ENCODE results near the gene CHMP4A. TPM values are rescaled to one million over a fixed set of nuclear protein-coding genes. Genes with fewer than 3 reads are reported as not detected.

CHMP4A gene
- total and polyA plus RNA-seq, 2 of the 13 experiments (the other 11 are each of a cell fraction or from before 2014, with no cell fraction given) = 83.6 to 113 TPM

DNA sequence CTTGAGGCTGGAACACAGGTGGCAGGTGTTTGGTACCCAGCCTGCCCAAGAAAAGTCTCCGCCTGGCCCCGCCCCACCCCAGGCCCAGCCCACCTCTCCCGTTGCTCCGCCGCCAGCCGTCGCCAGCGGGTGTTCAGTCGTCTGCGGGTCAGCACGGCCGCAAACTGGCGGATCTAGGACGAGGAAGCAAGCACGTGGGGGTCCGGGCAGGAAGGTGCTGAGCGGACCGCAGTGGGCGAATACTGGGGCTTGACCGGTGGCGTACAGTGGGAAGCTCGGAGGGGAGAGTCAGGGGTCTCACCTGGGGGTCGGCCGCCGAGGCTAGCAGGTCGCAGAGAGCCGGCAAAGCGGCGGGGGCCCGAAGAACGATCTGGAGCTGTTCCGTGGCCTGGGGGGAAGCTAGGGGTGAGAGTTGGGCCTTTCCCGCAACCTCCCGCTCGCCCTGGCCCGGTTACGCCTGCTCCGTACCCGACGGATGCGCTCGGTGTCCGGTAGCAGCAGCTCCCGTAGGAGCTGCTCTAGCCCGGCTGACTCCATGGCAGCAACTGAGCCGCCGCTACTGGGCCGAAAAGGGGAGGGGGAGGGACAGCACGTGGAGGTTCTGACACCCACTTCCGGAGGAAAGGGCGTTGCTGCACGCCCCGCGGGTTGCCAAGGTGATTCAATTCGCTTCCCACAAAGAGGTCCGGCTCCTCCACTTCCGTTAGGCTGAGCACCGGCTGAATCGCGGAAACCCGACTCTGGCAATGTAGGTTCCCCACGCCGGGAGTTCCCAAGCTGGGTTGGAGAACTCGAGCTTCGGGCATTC, 24.8 kb downstream of the CHMP4A start, which contains the start of gene IPO4 (continued):
- TF ChIP-seq ZNF557 (CRISPR knock-in tag; IDR thresholded peaks at IDR 0.05) = peak; percentile 90; the same call in 1 of the 2 replicates
- TF ChIP-seq, protein P1, sequence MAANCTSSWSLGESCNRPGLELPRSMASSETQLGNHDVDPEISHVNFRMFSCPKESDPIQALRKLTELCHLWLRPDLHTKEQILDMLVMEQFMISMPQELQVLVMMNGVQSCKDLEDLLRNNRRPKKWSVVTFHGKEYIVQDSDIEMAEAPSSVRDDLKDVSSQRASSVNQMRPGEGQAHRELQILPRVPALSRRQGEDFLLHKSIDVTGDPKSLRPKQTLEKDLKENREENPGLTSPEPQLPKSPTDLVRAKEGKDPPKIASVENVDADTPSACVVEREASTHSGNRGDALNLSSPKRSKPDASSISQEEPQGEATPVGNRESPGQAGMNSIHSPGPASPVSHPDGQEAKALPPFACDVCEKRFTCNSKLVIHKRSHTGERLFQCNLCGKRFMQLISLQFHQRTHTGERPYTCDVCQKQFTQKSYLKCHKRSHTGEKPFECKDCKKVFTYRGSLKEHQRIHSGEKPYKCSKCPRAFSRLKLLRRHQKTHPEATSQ (CRISPR knock-in tag; IDR thresholded peaks at IDR 0.05; ENCODE audit: borderline replicate concordance) = peak; percentile 98; the same call in 1 of the 2 replicates
- TF ChIP-seq SP140L (CRISPR knock-in tag; IDR thresholded peaks at IDR 0.05; ENCODE audit: borderline replicate concordance) = peak; percentile 99; the same call in 1 of the 2 replicates
- TF ChIP-seq, protein P2, sequence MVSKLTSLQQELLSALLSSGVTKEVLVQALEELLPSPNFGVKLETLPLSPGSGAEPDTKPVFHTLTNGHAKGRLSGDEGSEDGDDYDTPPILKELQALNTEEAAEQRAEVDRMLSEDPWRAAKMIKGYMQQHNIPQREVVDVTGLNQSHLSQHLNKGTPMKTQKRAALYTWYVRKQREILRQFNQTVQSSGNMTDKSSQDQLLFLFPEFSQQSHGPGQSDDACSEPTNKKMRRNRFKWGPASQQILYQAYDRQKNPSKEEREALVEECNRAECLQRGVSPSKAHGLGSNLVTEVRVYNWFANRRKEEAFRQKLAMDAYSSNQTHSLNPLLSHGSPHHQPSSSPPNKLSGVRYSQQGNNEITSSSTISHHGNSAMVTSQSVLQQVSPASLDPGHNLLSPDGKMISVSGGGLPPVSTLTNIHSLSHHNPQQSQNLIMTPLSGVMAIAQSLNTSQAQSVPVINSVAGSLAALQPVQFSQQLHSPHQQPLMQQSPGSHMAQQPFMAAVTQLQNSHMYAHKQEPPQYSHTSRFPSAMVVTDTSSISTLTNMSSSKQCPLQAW (CRISPR knock-in tag; IDR thresholded peaks at IDR 0.05) = peak; percentile 94; the same call in 1 of the 2 replicates
- no peak for TF ChIP-seq ATF1 (CRISPR knock-in tag; IDR thresholded peaks at IDR 0.05)

DNA sequence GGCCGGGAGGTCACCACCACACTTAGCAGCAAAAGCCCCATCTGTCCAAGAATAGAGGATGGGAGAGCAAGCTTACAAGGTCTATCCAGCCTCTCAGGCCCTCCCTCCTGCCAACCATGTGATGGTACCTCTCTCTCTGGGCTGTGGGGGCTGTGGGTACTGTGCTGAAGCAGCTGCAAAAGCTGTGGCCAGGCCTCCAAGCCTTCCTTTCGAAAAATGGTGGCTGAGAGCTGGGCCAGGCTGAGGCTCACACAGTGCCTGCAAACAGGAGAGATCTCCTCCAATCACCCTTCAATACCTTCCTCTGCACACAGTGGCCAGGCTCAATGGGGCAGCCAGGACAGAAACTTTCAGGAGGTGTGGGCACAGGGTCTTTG, 25.8 kb downstream of the CHMP4A start:
- no peak for FAIRE-seq
- Histone ChIP-seq H3K4me2 (ENCODE audit: low read depth, low read length) (peak overlapping the region; percentile 96), H3K9me3 (ENCODE audit: low read length) (no peaks in the 10 kb centered on the region), H3K4me3 (replicated peaks in 1 of 3; ENCODE audit: insufficient read depth in 1 of 3, low read depth in 2 of 3, low read length in 3 of 3) (peak overlapping the region; percentile 70 to 92 (median 77)), H3K4me1 (ENCODE audit: insufficient read depth, low read length) (peaks cover 34% of the 10 kb centered on the region), H3K27me3 (ENCODE audit: control insufficient read depth in 1 of 2, insufficient read depth in 2 of 2, low read length in 2 of 2) (no peaks in the 10 kb centered on the region), H2AFZ (ENCODE audit: low read length) (no peak overlapping the region), H4K20me1 (ENCODE audit: insufficient read depth, low read length) (no peaks in the 10 kb centered on the region), H3K27ac (ENCODE audit: extremely low read length, insufficient read depth, low read length) (no peak overlapping the region), H3K79me2 (ENCODE audit: insufficient read depth, low read length) (peaks cover 19% of the 10 kb centered on the region), H3K9ac (ENCODE audit: insufficient read depth, low read depth, low read length) (peak overlapping the region; percentile 84), H3K36me3 (replicated peaks in 1 of 2; ENCODE audit: control insufficient read depth in 1 of 2, insufficient read depth in 2 of 2, low read length in 2 of 2) (peaks cover 63 to 73% of the 10 kb centered on the region in 2 experiments)
- intact Hi-C loops (cut with micrococcal nuclease; ENCODE audit: unreplicated experiment) (no loop called here), in situ Hi-C loops (cut with HindIII; ENCODE audit: extremely low pct_ligation_motif_present, low pct_unique_long_range_greater_than_20kb) (no loop called here)
- no peak for ATAC-seq
- 77% methylated on average over 2 of the region's 2 CpGs for WGBS (ENCODE audit: low lambda C conversion rate)
- POLR2A ChIA-PET = interaction anchor here (0.8 to 6.4 kb wide), 15 partner anchors 8 to 126 kb away, joined by 3 to 65 read pairs (median 19); partner anchors contain the start of genes CHMP4A, DCAF11, DHRS1 and EMC9
- no TSS peak for BruUV-seq (replicated peaks)
- DNase-seq (ENCODE audit: low spot score) = no peak
- CTCF ChIA-PET (ENCODE audit: low intra/inter-chr PET ratio, low total read pairs) = no interaction called here
- TF ChIP-seq, protein P3, sequence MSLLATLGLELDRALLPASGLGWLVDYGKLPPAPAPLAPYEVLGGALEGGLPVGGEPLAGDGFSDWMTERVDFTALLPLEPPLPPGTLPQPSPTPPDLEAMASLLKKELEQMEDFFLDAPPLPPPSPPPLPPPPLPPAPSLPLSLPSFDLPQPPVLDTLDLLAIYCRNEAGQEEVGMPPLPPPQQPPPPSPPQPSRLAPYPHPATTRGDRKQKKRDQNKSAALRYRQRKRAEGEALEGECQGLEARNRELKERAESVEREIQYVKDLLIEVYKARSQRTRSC (CRISPR knock-in tag; IDR thresholded peaks at IDR 0.05; ENCODE audit: low read depth) = no peak
- TF ChIP-seq ZBTB8A (CRISPR knock-in tag; IDR thresholded peaks at IDR 0.05; ENCODE audit: borderline replicate concordance, low read depth) (no peak), SRSF4 (IDR thresholded peaks at IDR 0.05; ENCODE audit: low read depth, low read length, poor library complexity, severe bottlenecking) (no peak), ZNF773 (CRISPR knock-in tag; IDR thresholded peaks at IDR 0.05; ENCODE audit: borderline replicate concordance) (no peak)
- TF ChIP-seq, protein P4, sequence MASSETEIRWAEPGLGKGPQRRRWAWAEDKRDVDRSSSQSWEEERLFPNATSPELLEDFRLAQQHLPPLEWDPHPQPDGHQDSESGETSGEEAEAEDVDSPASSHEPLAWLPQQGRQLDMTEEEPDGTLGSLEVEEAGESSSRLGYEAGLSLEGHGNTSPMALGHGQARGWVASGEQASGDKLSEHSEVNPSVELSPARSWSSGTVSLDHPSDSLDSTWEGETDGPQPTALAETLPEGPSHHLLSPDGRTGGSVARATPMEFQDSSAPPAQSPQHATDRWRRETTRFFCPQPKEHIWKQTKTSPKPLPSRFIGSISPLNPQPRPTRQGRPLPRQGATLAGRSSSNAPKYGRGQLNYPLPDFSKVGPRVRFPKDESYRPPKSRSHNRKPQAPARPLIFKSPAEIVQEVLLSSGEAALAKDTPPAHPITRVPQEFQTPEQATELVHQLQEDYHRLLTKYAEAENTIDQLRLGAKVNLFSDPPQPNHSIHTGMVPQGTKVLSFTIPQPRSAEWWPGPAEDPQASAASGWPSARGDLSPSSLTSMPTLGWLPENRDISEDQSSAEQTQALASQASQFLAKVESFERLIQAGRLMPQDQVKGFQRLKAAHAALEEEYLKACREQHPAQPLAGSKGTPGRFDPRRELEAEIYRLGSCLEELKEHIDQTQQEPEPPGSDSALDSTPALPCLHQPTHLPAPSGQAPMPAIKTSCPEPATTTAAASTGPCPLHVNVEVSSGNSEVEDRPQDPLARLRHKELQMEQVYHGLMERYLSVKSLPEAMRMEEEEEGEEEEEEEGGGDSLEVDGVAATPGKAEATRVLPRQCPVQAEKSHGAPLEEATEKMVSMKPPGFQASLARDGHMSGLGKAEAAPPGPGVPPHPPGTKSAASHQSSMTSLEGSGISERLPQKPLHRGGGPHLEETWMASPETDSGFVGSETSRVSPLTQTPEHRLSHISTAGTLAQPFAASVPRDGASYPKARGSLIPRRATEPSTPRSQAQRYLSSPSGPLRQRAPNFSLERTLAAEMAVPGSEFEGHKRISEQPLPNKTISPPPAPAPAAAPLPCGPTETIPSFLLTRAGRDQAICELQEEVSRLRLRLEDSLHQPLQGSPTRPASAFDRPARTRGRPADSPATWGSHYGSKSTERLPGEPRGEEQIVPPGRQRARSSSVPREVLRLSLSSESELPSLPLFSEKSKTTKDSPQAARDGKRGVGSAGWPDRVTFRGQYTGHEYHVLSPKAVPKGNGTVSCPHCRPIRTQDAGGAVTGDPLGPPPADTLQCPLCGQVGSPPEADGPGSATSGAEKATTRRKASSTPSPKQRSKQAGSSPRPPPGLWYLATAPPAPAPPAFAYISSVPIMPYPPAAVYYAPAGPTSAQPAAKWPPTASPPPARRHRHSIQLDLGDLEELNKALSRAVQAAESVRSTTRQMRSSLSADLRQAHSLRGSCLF (CRISPR knock-in tag; IDR thresholded peaks at IDR 0.05; ENCODE audit: borderline replicate concordance) = no peak

Measured in HepG2 (cell line).